Hepatocyte (in vitro differentiated cells): ENCODE measurements around the gene ASXL1. TPM values are rescaled to one million over a fixed set of nuclear protein-coding genes. Genes with fewer than 3 reads are reported as not detected.

Source experiments
- DNase-seq: peaks from one replicate; pipeline ENCODE4 v3.0.0-alpha.2; 2016; ENCODE audit warnings: low spot score
- H2AFZ ChIP-seq: fragments of 200-600 bp; sonication (generic); 2 replicates; pipeline ENCODE4 v1.6.0; 2016; ENCODE audit warnings: antibody characterized with exemption, mild to moderate bottlenecking
- H3K27ac ChIP-seq: fragments of 200-600 bp; sonication (generic); 2 replicates; pipeline ENCODE4 v1.5.1; 2016; ENCODE audit warnings: mild to moderate bottlenecking
- H3K27me3 ChIP-seq: fragments of 200-600 bp; sonication (generic); 2 replicates; pipeline ENCODE4 v1.6.1; 2016
- H3K36me3 ChIP-seq: fragments of 200-600 bp; sonication (generic); replicated peaks from 2 replicates; pipeline ENCODE4 v1.5.1; 2016; ENCODE audit warnings: low read depth; ENCODE audit not compliant: insufficient read depth
- H3K4me1 ChIP-seq: fragments of 200-600 bp; sonication (generic); 2 replicates; pipeline ENCODE4 v1.5.1; 2016; ENCODE audit warnings: mild to moderate bottlenecking, moderate library complexity; ENCODE audit not compliant: insufficient read depth
- H3K4me2 ChIP-seq: fragments of 200-600 bp; sonication (generic); 2 replicates; pipeline ENCODE4 v1.6.0; 2016
- H3K4me3 ChIP-seq: fragments of 200-600 bp; sonication (generic); 2 replicates; pipeline ENCODE4 v1.5.1; 2016; ENCODE audit warnings: mild to moderate bottlenecking
- H3K79me2 ChIP-seq: fragments of 200-600 bp; sonication (generic); 2 replicates; pipeline ENCODE4 v1.6.0; 2017; ENCODE audit warnings: mild to moderate bottlenecking
- H3K9me2 ChIP-seq: fragments of 200-600 bp; sonication (generic); replicated peaks from 2 replicates; pipeline ENCODE4 v1.6.0; 2017; ENCODE audit warnings: mild to moderate bottlenecking; ENCODE audit not compliant: insufficient read depth
- H3K9me3 ChIP-seq: fragments of 200-600 bp; sonication (generic); 2 replicates; pipeline ENCODE4 v1.5.1; 2016; ENCODE audit warnings: low read depth, mild to moderate bottlenecking
- H4K20me1 ChIP-seq: fragments of 200-600 bp; sonication (generic); 2 replicates; pipeline ENCODE4 v1.6.0; 2016; ENCODE audit warnings: mild to moderate bottlenecking; ENCODE audit not compliant: insufficient read depth, poor library complexity, severe bottlenecking
- EZH2 ChIP-seq: fragments of 200-600 bp; sonication (generic); IDR thresholded peaks from 2 replicates; pipeline ENCODE4 v1.6.1; 2016; ENCODE audit warnings: antibody characterized with exemption, mild to moderate bottlenecking, borderline replicate concordance
- EZH2phosphoT487 ChIP-seq: fragments of 200-600 bp; sonication (generic); IDR thresholded peaks from one replicate; pipeline ENCODE4 v1.6.1; 2018; ENCODE audit warnings: antibody characterized with exemption, mild to moderate bottlenecking, low read depth, moderate library complexity; ENCODE audit not compliant: unreplicated experiment, severe bottlenecking
- WGBS: methylation state at CpG from one replicate; pipeline ENCODE4 v1.1.6; 2016; ENCODE audit warnings: low lambda C conversion rate; ENCODE audit errors: missing lambda C conversion rate; 5-methylcytosine and 5-hydroxymethylcytosine counted together
- polyA plus RNA-seq: library from polyadenylated mRNA; unstranded; fragments of >200 nt; fragmentation: Nextera tagmentation; extraction: Ambion mirVana; gene quantifications from 2 replicates; pipeline ENCODE4 v1.2.1, GENCODE V29; 2016
- total RNA-seq: library from RNA; depleted of rRNA; stranded (reverse); fragments of >200 nt; gene quantifications from 2 replicates; pipeline ENCODE4 v1.2.3, GENCODE V29; 2014
- TF ChIP-seq, protein P1 (sequence below): fragments of 200-600 bp; sonication (generic); IDR thresholded peaks from 2 replicates; pipeline ENCODE4 v1.5.1; 2016; ENCODE audit warnings: antibody characterized with exemption, mild to moderate bottlenecking; ENCODE audit not compliant: poor library complexity

Gene ASXL1
- total and polyA plus RNA-seq, 2 experiments from 2014 or later: 82.0 to 95.6 TPM

- peaks cover 59% of the 10 kb centered on the region for H3K4me1 ChIP-seq
- WGBS: 90% methylated on average over 15 of the region's 15 CpGs
- H3K27me3 ChIP-seq: no peaks in the 10 kb centered on the region
- no peaks in the 10 kb centered on the region for H3K36me3 ChIP-seq
- no peaks in the 10 kb centered on the region for H3K9me3 ChIP-seq
- H4K20me1 ChIP-seq: peaks cover 83% of the 10 kb centered on the region
- no peak for TF ChIP-seq EZH2
- TF ChIP-seq, protein P1, sequence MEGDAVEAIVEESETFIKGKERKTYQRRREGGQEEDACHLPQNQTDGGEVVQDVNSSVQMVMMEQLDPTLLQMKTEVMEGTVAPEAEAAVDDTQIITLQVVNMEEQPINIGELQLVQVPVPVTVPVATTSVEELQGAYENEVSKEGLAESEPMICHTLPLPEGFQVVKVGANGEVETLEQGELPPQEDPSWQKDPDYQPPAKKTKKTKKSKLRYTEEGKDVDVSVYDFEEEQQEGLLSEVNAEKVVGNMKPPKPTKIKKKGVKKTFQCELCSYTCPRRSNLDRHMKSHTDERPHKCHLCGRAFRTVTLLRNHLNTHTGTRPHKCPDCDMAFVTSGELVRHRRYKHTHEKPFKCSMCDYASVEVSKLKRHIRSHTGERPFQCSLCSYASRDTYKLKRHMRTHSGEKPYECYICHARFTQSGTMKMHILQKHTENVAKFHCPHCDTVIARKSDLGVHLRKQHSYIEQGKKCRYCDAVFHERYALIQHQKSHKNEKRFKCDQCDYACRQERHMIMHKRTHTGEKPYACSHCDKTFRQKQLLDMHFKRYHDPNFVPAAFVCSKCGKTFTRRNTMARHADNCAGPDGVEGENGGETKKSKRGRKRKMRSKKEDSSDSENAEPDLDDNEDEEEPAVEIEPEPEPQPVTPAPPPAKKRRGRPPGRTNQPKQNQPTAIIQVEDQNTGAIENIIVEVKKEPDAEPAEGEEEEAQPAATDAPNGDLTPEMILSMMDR: no peak
- TF ChIP-seq EZH2phosphoT487: no peak
- H2AFZ ChIP-seq: no peak overlapping the region
- H3K79me2 ChIP-seq: peaks cover 96% of the 10 kb centered on the region
- no peak for DNase-seq
- no peaks in the 10 kb centered on the region for H3K9me2 ChIP-seq
- no peak overlapping the region for H3K4me2 ChIP-seq
- no peak overlapping the region for H3K4me3 ChIP-seq
- peak overlapping the region; percentile 91 for H3K27ac ChIP-seq
These were observed 104.9 kb downstream of the ASXL1 start for GRCh38 chr20:32462900-32463641.

DNA sequence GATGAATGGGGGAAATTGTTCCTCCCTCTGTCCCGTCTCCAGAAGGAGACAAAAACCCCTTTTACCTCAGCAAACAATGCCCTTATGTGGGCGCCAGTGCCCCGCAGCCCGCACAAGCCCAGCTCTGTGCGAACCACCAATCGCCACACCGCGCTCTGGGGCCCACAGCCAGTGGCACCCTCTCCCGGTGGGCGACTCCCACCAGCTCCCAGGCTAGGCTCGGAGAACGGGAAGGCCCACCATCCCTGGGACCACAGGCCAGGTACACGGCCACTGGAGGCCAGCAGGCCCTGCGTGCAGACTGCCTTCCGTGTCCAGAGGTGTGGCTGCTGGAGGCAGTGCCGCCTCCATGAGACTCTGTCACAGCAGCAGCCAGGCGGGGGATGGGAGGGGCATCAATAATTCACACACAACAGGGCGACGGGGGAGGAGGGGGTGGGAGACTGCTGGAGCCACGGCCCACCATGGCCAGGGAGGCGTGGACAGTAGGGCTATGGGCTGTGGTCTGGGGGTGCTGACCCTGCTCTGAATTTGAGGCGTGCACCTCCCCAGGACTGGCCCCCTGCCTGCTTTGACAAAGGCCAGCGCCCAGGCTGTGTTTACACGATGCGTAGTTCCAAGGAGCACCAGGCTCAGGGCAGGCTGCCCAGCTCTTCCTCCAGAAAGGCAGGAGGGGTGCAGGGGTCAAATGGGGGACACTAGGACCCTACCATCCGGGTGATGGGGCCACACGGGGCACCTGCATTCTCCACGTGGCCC is 105.7 kb downstream of the ASXL1 start:
- Histone ChIP-seq H3K36me3 (no peaks in the 10 kb centered on the region), H3K27ac (peak overlapping the region; percentile 91), H3K79me2 (peaks cover 96% of the 10 kb centered on the region), H3K9me2 (no peaks in the 10 kb centered on the region), H3K9me3 (no peaks in the 10 kb centered on the region), H3K4me1 (peaks cover 58% of the 10 kb centered on the region), H4K20me1 (peaks cover 83% of the 10 kb centered on the region), H2AFZ (no peak overlapping the region), H3K4me2 (peak overlapping the region; percentile 30), H3K27me3 (no peaks in the 10 kb centered on the region), H3K4me3 (no peak overlapping the region)
- DNase-seq: peak; percentile 65
- 76% methylated on average over 28 of the region's 28 CpGs for WGBS
- TF ChIP-seq, protein P1: no peak
- TF ChIP-seq EZH2: no peak
- no peak for TF ChIP-seq EZH2phosphoT487

- no peaks in the 10 kb centered on the region for H3K27me3 ChIP-seq
- peaks cover 81% of the 10 kb centered on the region for H4K20me1 ChIP-seq
- H3K36me3 ChIP-seq: no peaks in the 10 kb centered on the region
- H3K79me2 ChIP-seq: peaks cover 96% of the 10 kb centered on the region
- H3K4me1 ChIP-seq: peaks cover 61% of the 10 kb centered on the region
- H3K9me3 ChIP-seq: no peaks in the 10 kb centered on the region
- no peak overlapping the region for H3K4me3 ChIP-seq
- H3K27ac ChIP-seq: peak overlapping the region; percentile 91
- no peak for DNase-seq
- H3K9me2 ChIP-seq: no peaks in the 10 kb centered on the region
- TF ChIP-seq EZH2: no peak
- TF ChIP-seq EZH2phosphoT487: no peak
- TF ChIP-seq, protein P1: no peak
- peak overlapping the region; percentile 30 for H3K4me2 ChIP-seq
- 95% methylated on average over 20 of the region's 20 CpGs for WGBS
- H2AFZ ChIP-seq: no peak overlapping the region
These were observed 106.4 kb downstream of the ASXL1 start for GRCh38 chr20:32464401-32465091.
